ENCODE measurements around the gene HEG1. TPM values are rescaled to one million over a fixed set of nuclear protein-coding genes. Genes with fewer than 3 reads are reported as not detected.
A peak's percentile ranks its signal among the peaks of the same experiment; 100 is the strongest.

Gene HEG1
- total RNA-seq, 1 donor from 2014 or later: 14.4 TPM

GRCh38 chr3:125057186-125057850 is 1.5 kb upstream of the HEG1 start:
- H3K4me3 Mint-ChIP-seq: peak overlapping the region; percentile 61
- DNase-seq (ENCODE audit: low spot score in 2 of 2, unreplicated experiment in 2 of 2): no peak
- peaks cover 25% of the 10 kb centered on the region for H3K4me1 Mint-ChIP-seq
- no peaks in the 10 kb centered on the region for H3K36me3 Mint-ChIP-seq
- no peaks in the 10 kb centered on the region for H3K9me3 Mint-ChIP-seq
- no peak for TF ChIP-seq CTCF (IDR thresholded peaks at IDR 0.05; ENCODE audit: unreplicated experiment)
- H3K27ac Mint-ChIP-seq: no peak overlapping the region
- H3K27me3 Mint-ChIP-seq (ENCODE audit: low read depth): peaks cover 64% of the 10 kb centered on the region

- no peaks in the 10 kb centered on the region for H3K9me3 Mint-ChIP-seq
- peak overlapping the region; percentile 75 for H3K4me3 Mint-ChIP-seq
- no peak for TF ChIP-seq CTCF (IDR thresholded peaks at IDR 0.05; ENCODE audit: unreplicated experiment)
- DNase-seq (ENCODE audit: low spot score in 2 of 2, unreplicated experiment in 2 of 2): peak in 1 of 2 experiments; percentile 66
- peaks cover 70% of the 10 kb centered on the region for H3K27me3 Mint-ChIP-seq (ENCODE audit: low read depth)
- H3K27ac Mint-ChIP-seq: no peak overlapping the region
- H3K4me1 Mint-ChIP-seq: peaks cover 35% of the 10 kb centered on the region
- no peaks in the 10 kb centered on the region for H3K36me3 Mint-ChIP-seq
These were observed 375 bp downstream of the HEG1 start for GRCh38 chr3:125055331-125055912.

GRCh38 chr3:125054449-125055329 is 1.1 kb downstream of the HEG1 start:
- H3K9me3 Mint-ChIP-seq: no peaks in the 10 kb centered on the region
- H3K27ac Mint-ChIP-seq: peak overlapping the region; percentile 30
- no peak for TF ChIP-seq CTCF (IDR thresholded peaks at IDR 0.05; ENCODE audit: unreplicated experiment)
- no peak for DNase-seq (ENCODE audit: low spot score in 2 of 2, unreplicated experiment in 2 of 2)
- H3K36me3 Mint-ChIP-seq: no peaks in the 10 kb centered on the region
- H3K4me3 Mint-ChIP-seq: peak overlapping the region; percentile 75
- peaks cover 69% of the 10 kb centered on the region for H3K27me3 Mint-ChIP-seq (ENCODE audit: low read depth)
- H3K4me1 Mint-ChIP-seq: peaks cover 35% of the 10 kb centered on the region

- TF ChIP-seq CTCF (IDR thresholded peaks at IDR 0.05; ENCODE audit: unreplicated experiment): no peak
- Mint-ChIP-seq H3K27ac (peak overlapping the region; percentile 10), H3K36me3 (no peaks in the 10 kb centered on the region), H3K4me1 (peaks cover 35% of the 10 kb centered on the region), H3K4me3 (peak overlapping the region; percentile 75), H3K27me3 (ENCODE audit: low read depth) (peaks cover 71% of the 10 kb centered on the region), H3K9me3 (no peaks in the 10 kb centered on the region)
- DNase-seq (ENCODE audit: low spot score in 2 of 2, unreplicated experiment in 2 of 2): no peak
These were observed 1.7 kb downstream of the HEG1 start for GRCh38 chr3:125054062-125054448.

- TF ChIP-seq CTCF (IDR thresholded peaks at IDR 0.05; ENCODE audit: unreplicated experiment): no peak
- H3K9me3 Mint-ChIP-seq: no peaks in the 10 kb centered on the region
- H3K27me3 Mint-ChIP-seq (ENCODE audit: low read depth): peaks cover 70% of the 10 kb centered on the region
- H3K4me3 Mint-ChIP-seq: no peak overlapping the region
- no peak for DNase-seq (ENCODE audit: low spot score in 2 of 2, unreplicated experiment in 2 of 2)
- no peaks in the 10 kb centered on the region for H3K36me3 Mint-ChIP-seq
- no peak overlapping the region for H3K27ac Mint-ChIP-seq
- peaks cover 35% of the 10 kb centered on the region for H3K4me1 Mint-ChIP-seq
These were observed 2.5 kb downstream of the HEG1 start for GRCh38 chr3:125053304-125053699.
